GM21529 (cell line): Measurements from ENCODE around the gene DAPK2.

Experiments used
- ATAC-seq: cut with Tn5 transposase; IDR thresholded peaks from one replicate; pipeline ENCODE4 v1.9.1; 2021; ENCODE audit not compliant: unreplicated experiment

DAPK2 gene

GRCh38 chr15:63998489-63998888 is 47.8 kb downstream of the DAPK2 start:
- no peak for ATAC-seq

- ATAC-seq: no peak
These were observed 48.4 kb downstream of the DAPK2 start for GRCh38 chr15:63997715-63998442.

- ATAC-seq: no peak
These were observed 49.4 kb downstream of the DAPK2 start for GRCh38 chr15:63996794-63997357.

GRCh38 chr15:63995789-63996188 is 50.5 kb downstream of the DAPK2 start:
- ATAC-seq: no peak

GRCh38 chr15:63994073-63994600 is 52.1 kb downstream of the DAPK2 start:
- no peak for ATAC-seq

GRCh38 chr15:63992300-63992699 is 54.0 kb downstream of the DAPK2 start:
- ATAC-seq: no peak

GRCh38 chr15:63991706-63992105 is 54.6 kb downstream of the DAPK2 start:
- ATAC-seq: peak; percentile 43

GRCh38 chr15:63990454-63990853 is 55.8 kb downstream of the DAPK2 start:
- no peak for ATAC-seq

GRCh38 chr15:63987796-63988378 is 58.4 kb downstream of the DAPK2 start:
- ATAC-seq: no peak

- ATAC-seq: peak; percentile 65
These were observed 59.4 kb downstream of the DAPK2 start for GRCh38 chr15:63986751-63987341.

GRCh38 chr15:63986185-63986680 is 60.1 kb downstream of the DAPK2 start:
- no peak for ATAC-seq

GRCh38 chr15:63985221-63986184 is 60.8 kb downstream of the DAPK2 start:
- no peak for ATAC-seq

GRCh38 chr15:63984331-63984730 is 62.0 kb downstream of the DAPK2 start:
- no peak for ATAC-seq

- ATAC-seq: no peak
These were observed 63.1 kb downstream of the DAPK2 start for GRCh38 chr15:63983061-63983711.

- ATAC-seq: no peak
These were observed 63.9 kb downstream of the DAPK2 start for GRCh38 chr15:63982381-63982854.

GRCh38 chr15:63981596-63982320 is 64.5 kb downstream of the DAPK2 start:
- no peak for ATAC-seq

- no peak for ATAC-seq
These were observed 67.0 kb downstream of the DAPK2 start for GRCh38 chr15:63979262-63979793.

- ATAC-seq: no peak
These were observed 67.6 kb downstream of the DAPK2 start for GRCh38 chr15:63978511-63979261.
